RWPE1 (cell line): Measurements from ENCODE around the gene DLGAP4.

Source experiments
- CTCF ChIA-PET: fragments of 350-600 bp; sonication (Branson Sonifier 250); formaldehyde crosslinking; extraction: SDS; loops from one replicate; lab custom pipeline; 2021; lab: Yijun Ruan, JAX
- POLR2A ChIA-PET: fragments of 400-600 bp; formaldehyde crosslinking; extraction: SDS; loops from one replicate; lab custom pipeline; 2020; ENCODE audit warnings: antibody characterized with exemption; ENCODE audit not compliant: low non-redundant PET; lab: Yijun Ruan, JAX
- DNase-seq: peaks from one replicate; pipeline ENCODE4 v3.0.0; 2012; ENCODE audit warnings: low spot score
- H3K27ac ChIP-seq: fragments of 450-650 bp; 2 replicates; pipeline ENCODE4 v1.5.1; 2017
- TF ChIP-seq, protein P1 (sequence below): fragments of 450-650 bp; conservative IDR thresholded peaks from 2 replicates; pipeline ENCODE4 v1.5.1; 2017; ENCODE audit warnings: low read depth, mild to moderate bottlenecking

The DLGAP4 gene

DNA sequence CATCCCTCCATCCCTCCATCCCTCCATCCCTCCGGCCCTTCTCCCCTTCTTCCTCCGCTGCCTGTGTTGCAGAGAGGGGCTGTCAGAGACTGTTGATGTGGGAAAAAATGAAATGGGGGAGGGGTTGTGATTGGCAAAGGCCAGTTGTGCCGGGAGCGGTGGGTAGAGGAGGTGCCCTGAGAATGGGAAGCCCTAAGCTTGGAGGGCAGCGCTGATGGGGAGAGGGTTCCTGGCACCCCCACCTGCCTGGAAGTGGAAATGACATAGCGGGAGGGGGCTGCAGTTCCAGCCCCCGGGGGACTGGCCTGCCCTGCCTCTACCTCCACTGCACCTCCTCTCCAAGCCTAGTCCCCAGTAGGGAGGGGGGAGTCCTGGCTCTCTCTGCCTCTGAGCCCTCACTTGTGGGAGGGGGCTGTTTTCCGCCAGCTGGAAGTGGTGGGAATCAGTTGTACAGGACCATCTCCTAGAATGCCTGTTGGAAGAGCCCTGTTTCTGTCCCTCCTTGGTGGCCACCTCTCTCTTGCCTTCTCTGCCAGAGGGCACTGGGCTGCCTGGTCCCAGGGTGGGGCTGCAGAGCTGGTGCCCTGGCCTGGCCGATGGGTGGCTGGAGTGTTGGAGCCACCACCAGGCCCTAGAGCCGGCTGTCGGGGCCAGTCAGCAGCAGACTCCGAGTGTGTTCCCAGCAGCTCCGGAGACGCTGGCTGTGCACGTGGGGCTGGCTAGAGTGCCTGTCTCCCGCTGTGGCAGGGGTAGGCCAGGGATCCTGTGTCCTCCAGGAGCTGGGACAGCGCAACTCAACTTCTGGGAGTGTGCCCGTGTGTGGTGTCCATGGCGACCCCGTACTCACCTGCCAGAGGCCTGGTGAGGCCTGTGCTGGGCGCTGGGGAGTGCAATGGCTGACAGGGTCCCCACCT, 1.5 kb downstream of the DLGAP4 start:
- TF ChIP-seq, protein P1, sequence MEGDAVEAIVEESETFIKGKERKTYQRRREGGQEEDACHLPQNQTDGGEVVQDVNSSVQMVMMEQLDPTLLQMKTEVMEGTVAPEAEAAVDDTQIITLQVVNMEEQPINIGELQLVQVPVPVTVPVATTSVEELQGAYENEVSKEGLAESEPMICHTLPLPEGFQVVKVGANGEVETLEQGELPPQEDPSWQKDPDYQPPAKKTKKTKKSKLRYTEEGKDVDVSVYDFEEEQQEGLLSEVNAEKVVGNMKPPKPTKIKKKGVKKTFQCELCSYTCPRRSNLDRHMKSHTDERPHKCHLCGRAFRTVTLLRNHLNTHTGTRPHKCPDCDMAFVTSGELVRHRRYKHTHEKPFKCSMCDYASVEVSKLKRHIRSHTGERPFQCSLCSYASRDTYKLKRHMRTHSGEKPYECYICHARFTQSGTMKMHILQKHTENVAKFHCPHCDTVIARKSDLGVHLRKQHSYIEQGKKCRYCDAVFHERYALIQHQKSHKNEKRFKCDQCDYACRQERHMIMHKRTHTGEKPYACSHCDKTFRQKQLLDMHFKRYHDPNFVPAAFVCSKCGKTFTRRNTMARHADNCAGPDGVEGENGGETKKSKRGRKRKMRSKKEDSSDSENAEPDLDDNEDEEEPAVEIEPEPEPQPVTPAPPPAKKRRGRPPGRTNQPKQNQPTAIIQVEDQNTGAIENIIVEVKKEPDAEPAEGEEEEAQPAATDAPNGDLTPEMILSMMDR: no peak
- DNase-seq: no peak
- POLR2A ChIA-PET: no interaction called here
- CTCF ChIA-PET: interaction anchor here (0.6 to 1.1 kb wide), 5 partner anchors 23 to 149 kb away, joined by 3 read pairs; no protein-coding TSS in a partner anchor
- H3K27ac ChIP-seq: no peak overlapping the region

DNA sequence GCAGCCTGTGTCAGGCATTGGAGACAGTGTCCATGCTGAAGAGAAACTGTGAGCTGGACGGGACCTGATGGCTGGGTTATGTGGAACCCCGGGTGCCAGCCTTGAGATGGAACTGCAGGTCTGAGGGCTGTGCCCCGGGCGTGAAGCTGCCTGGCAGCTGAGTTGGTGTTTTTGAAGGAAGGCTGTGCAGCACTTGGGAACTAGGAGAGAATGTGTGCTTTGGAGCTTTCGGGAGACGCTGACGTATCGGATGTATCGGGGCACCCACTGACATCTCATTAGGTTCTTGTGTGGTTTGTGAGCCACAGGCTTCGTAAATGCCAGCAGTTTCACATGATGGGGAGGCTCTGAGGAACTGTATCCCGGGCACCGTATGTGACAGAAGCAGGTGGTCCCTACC, 2.2 kb downstream of the DLGAP4 start:
- no peak overlapping the region for H3K27ac ChIP-seq
- POLR2A ChIA-PET: no interaction called here
- TF ChIP-seq, protein P1: no peak
- CTCF ChIA-PET: interaction anchor here (0.6 kb wide), 2 partner anchors 131 to 148 kb away, joined by 3 read pairs; no protein-coding TSS in a partner anchor
- DNase-seq: no peak

DNA sequence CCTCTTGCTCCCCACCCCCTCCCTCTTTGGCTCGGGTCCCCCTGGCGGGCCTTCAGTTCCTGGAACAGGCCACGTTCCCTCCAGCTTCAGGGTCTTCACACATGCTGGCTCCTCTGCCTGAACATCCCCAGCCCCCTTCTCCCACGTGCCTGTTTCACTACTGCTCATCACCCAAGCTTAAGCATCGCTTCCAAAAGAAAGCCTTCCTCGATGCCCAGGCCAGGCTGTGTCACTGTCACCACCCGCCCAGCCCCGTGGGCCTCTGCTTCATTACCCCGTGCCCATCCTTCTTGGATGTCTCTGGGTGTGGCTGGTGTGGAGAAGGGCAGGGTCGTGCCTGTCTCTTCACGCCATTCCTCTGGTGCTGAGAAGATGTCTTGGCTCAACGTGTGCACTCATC, 2.8 kb downstream of the DLGAP4 start:
- CTCF ChIA-PET: no interaction called here
- no peak overlapping the region for H3K27ac ChIP-seq
- no peak for DNase-seq
- POLR2A ChIA-PET: no interaction called here
- TF ChIP-seq, protein P1: no peak

DNA sequence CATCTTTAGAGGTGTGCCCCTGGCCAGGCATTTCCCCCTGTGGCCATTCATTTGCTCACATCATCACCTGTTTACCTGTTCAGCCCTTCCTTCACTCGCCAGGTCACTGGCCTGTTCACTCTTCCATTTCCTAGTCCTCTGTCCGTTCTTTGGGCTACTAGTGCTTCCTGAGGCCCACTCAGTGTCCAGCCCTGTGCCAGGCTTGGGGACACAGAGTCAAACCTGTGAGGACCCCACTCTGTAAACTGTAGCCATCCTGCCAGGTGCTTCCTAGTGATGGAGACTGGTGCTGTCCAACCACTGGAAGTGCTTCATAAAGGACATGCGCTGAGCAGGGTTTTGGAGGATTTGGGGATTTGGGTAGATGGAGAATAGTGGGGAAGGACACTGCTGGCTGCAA, 3.5 kb downstream of the DLGAP4 start:
- no peak overlapping the region for H3K27ac ChIP-seq
- TF ChIP-seq, protein P1: no peak
- ChIA-PET CTCF (no interaction called here), POLR2A (no interaction called here)
- DNase-seq: no peak

DNA sequence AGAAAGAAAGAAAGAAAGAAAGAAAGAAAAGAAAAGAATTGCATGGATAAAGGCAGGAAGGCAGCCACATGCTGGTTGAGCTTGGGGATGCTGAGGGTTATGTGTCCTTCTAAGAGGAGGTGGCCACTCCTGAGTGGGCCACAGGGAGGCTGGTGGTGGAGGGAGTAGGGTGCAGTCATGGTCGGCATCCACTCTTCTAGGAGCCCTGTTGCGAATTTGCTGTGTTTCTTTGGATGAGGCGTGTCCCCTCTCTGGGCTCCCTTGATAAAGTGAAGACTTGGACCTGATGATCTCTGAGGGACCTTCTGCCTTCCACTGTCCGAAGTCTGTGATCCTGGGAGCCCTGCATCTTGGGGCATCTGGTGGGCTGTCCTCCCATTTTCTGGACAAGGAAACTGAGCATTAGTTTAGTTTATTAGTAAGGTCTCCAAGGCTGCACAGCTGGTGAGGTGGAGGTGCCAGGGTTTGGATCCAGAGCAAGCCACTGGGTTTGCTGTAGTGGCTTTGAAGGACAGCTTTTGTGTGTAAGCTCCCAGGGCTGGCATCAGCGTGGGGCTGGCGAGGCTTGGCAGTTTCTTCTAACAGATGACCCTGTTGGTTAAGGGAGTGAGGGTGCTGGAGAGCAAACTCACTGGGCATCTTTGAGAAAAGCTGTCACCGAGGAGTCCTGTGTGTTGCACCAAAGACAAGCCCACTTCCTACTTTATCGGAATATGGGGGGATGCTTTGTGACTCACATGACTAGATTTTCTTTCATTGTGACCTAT, 4.3 kb downstream of the DLGAP4 start:
- ChIA-PET CTCF (interaction anchor here (0.7 kb wide), 2 partner anchors 37 to 129 kb away, joined by 3 to 8 read pairs; no protein-coding TSS in a partner anchor), POLR2A (no interaction called here)
- TF ChIP-seq, protein P1: no peak
- no peak for DNase-seq
- no peak overlapping the region for H3K27ac ChIP-seq

DNA sequence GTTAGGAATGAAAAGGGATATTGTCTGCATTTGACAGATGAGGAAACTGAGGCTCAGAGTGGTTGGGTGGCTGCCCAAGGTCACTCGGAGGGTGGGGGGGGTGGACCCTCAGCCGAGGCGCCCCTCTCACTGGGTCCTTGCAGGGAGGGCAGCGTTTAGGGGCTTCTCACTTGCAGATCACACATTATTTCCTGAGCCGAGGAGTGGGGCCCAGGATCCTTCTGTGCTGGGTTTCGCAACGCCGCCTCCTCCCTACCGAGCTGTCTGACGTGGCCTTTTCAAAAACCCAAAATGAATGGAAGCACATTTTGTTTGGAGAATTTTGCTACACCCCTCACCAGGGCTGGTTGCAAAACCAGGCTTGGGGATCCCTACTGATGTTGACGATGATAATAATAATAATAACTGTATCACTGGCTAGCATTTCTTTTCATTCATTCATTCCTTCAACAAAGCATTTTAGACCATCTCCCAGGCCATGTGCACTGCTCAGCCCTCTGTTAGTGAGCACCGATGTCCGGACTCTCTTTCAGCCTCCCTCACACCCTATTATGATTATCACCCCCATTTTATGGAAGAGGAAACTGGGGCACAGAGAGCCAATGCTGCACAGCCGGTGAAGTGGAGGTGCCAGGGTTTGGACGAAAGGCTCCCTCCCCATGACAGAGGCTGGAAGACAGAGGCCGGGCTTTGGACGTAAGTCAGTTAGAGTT, 5.2 kb downstream of the DLGAP4 start:
- TF ChIP-seq, protein P1: no peak
- ChIA-PET POLR2A (no interaction called here), CTCF (no interaction called here)
- no peak for DNase-seq
- H3K27ac ChIP-seq: no peak overlapping the region
